Duodenal mucosa (tissue), 2 donors: Measurements from ENCODE around the gene LRRC8C.

ENCODE experiments used
- H3K27ac ChIP-seq: one replicate; pipeline ENCODE4 v1.7.0; 2013; ENCODE audit warnings: low read depth, low read length
- H3K27me3 ChIP-seq, 2 donors: one replicate each; pipeline ENCODE4 v1.7.0; 2013; ENCODE audit warnings: low read length in 2 of 2, control low read depth in 1 of 2; ENCODE audit not compliant: insufficient read depth in 2 of 2, control insufficient read depth in 1 of 2
- H3K36me3 ChIP-seq, 2 donors: one replicate each; pipeline ENCODE4 v1.7.0; 2013; ENCODE audit warnings: low read length in 2 of 2, control low read depth in 1 of 2; ENCODE audit not compliant: insufficient read depth in 2 of 2, control insufficient read depth in 1 of 2
- H3K4me1 ChIP-seq, 2 donors: one replicate each; pipeline ENCODE4 v1.7.0; 2013; ENCODE audit warnings: low read length in 2 of 2, control low read depth in 1 of 2; ENCODE audit not compliant: insufficient read depth in 2 of 2, control insufficient read depth in 1 of 2
- H3K4me3 ChIP-seq, 2 donors: one replicate each; pipeline ENCODE4 v1.7.0; 2013; ENCODE audit warnings: low read length in 2 of 2, low read depth in 1 of 2
- H3K9ac ChIP-seq, 2 donors: one replicate each; pipeline ENCODE4 v1.7.0; 2013; ENCODE audit warnings: low read length in 2 of 2, low read depth in 1 of 2
- H3K9me3 ChIP-seq, 2 donors: one replicate each; pipeline ENCODE4 v1.7.0; 2013; ENCODE audit warnings: low read length in 2 of 2, control low read depth in 1 of 2; ENCODE audit not compliant: control insufficient read depth in 1 of 2

Gene LRRC8C

DNA sequence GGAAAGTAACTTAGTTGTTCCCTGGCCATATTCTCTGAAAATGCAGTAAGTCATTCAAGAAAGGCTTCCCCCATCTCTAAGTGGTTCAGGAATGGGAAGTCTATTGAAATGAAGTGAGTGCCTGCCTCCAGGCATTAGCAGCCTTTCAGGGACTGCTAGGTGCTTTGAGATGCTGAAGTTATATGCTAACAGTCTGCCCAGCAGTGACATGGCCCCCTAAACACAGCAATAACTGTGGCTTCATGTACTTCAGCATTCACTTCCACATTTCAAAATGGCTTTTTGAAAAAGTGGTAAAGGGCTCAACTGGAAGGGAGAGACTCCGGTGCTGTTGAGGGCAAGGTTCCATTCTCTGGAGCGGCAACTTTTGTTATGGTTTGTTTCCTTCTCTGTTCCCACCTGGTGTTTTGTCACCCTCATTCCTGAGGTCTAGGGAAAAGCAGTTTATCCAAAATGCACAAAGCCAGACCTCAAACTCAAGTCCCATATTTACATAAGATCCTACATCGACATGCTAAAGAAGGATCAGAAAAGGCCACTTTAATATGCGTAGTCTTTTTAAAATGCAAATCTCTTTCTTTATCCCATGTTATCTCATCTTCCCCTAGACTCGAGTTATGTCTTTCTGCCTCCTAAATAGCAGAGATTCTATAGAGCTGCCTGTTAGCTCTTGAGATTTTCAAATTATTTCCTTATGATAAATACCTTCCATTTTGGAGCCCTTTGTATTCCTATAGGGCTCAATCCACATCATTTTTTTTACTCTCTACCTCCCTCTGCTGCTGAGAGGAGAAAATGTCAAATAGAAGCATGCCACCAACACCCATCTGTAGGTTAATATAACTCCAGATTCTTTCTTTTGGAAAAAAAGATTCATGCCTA, 34.2 kb upstream of the LRRC8C start:
- no peaks in the 10 kb centered on the region for H3K27me3 ChIP-seq
- H3K4me3 ChIP-seq: no peak overlapping the region
- H3K27ac ChIP-seq: no peak overlapping the region
- H3K36me3 ChIP-seq: no peaks in the 10 kb centered on the region
- no peaks in the 10 kb centered on the region for H3K9me3 ChIP-seq
- no peak overlapping the region for H3K9ac ChIP-seq
- no peaks in the 10 kb centered on the region for H3K4me1 ChIP-seq

- no peak overlapping the region for H3K4me3 ChIP-seq
- H3K27ac ChIP-seq: no peak overlapping the region
- H3K27me3 ChIP-seq: no peaks in the 10 kb centered on the region
- no peaks in the 10 kb centered on the region for H3K9me3 ChIP-seq
- no peaks in the 10 kb centered on the region for H3K4me1 ChIP-seq
- no peaks in the 10 kb centered on the region for H3K36me3 ChIP-seq
- no peak overlapping the region for H3K9ac ChIP-seq
Measured at GRCh38 chr1:89599332-89599630, 33.6 kb upstream of the LRRC8C start.

- Histone ChIP-seq H3K27ac (no peak overlapping the region), H3K4me1 (no peaks in the 10 kb centered on the region), H3K4me3 (no peak overlapping the region), H3K36me3 (no peaks in the 10 kb centered on the region), H3K9ac (no peak overlapping the region), H3K9me3 (no peaks in the 10 kb centered on the region), H3K27me3 (no peaks in the 10 kb centered on the region)
Measured at GRCh38 chr1:89600451-89601224, 32.3 kb upstream of the LRRC8C start.

DNA sequence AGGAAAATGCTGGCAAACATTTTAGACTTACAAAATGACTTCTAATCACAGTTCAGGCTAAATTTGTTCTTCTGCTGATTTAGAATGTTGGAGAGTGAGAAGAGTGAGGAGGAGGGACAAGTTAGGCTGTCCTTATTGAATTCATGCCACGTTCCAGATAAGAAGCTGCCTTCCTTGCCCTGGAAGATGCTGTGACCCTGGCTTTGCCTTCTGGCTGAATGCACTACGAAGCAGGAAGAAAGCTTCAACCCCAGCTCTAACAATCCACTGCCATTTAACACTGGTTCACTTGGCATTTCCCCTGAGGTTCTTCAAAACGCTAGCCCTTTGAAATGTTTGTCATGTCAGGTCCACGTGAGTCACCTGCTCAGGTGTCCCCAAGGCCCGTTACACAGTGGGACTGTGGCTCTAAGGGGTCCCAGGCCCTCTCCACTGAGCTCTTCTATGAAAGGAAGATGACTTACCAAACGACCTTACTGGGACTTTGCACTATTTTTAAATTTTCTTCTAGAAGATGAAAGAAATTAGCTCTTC, 30.0 kb upstream of the LRRC8C start:
- Histone ChIP-seq H3K9me3 (no peaks in the 10 kb centered on the region), H3K4me1 (no peaks in the 10 kb centered on the region), H3K27me3 (no peaks in the 10 kb centered on the region), H3K27ac (no peak overlapping the region), H3K4me3 (no peak overlapping the region), H3K36me3 (no peaks in the 10 kb centered on the region), H3K9ac (no peak overlapping the region)

GRCh38 chr1:89603651-89604413, 29.1 kb upstream of the LRRC8C start:
- H3K9me3 ChIP-seq: no peaks in the 10 kb centered on the region
- H3K9ac ChIP-seq: no peak overlapping the region
- no peaks in the 10 kb centered on the region for H3K4me1 ChIP-seq
- H3K4me3 ChIP-seq: no peak overlapping the region
- no peak overlapping the region for H3K27ac ChIP-seq
- no peaks in the 10 kb centered on the region for H3K36me3 ChIP-seq
- H3K27me3 ChIP-seq: no peaks in the 10 kb centered on the region

GRCh38 chr1:89604414-89604735, 28.5 kb upstream of the LRRC8C start:
- Histone ChIP-seq H3K4me1 (no peaks in the 10 kb centered on the region), H3K27me3 (no peaks in the 10 kb centered on the region), H3K9ac (no peak overlapping the region), H3K4me3 (no peak overlapping the region), H3K9me3 (no peaks in the 10 kb centered on the region), H3K36me3 (no peaks in the 10 kb centered on the region), H3K27ac (no peak overlapping the region)

- no peaks in the 10 kb centered on the region for H3K27me3 ChIP-seq
- no peak overlapping the region for H3K27ac ChIP-seq
- no peak overlapping the region for H3K4me3 ChIP-seq
- no peaks in the 10 kb centered on the region for H3K36me3 ChIP-seq
- no peak overlapping the region for H3K9ac ChIP-seq
- no peaks in the 10 kb centered on the region for H3K9me3 ChIP-seq
- H3K4me1 ChIP-seq: no peaks in the 10 kb centered on the region
Measured at GRCh38 chr1:89605692-89606091, 27.2 kb upstream of the LRRC8C start.

DNA sequence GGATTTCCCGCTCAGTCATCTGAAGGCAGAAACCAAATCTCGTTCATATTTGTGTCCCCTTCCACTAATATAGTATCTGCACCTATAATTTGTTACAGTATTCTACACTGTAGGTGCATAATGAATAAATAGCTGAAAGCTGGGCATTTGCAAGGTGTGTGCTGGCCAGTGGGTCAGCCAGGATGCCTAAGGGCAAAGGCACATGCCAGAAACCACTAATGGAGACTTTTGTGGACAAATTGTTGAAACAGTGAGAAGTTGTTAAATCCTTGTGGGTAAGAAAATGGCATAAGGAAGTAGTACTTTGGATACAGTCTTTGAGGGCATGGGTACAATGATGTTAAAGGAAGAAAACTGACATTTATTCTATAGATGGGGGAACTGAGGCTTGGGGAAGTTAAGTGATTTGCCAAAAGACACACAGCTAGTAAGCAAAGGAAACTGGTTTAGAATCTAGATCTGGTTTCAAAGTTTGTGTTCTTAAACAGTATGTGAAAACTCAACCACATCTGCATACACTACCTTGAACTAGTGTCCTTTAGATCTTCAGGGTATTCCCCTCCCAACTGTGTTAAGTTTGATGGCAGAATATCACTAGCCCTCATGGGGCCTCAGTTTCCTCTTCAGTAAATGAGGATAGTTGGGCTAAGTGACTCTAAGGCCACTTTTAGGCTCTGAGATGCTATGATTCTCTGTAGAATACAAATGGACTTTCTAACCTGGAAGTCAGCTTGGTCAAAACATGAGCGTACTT, 26.5 kb upstream of the LRRC8C start:
- no peak overlapping the region for H3K27ac ChIP-seq
- no peaks in the 10 kb centered on the region for H3K4me1 ChIP-seq
- no peak overlapping the region for H3K9ac ChIP-seq
- no peaks in the 10 kb centered on the region for H3K9me3 ChIP-seq
- no peak overlapping the region for H3K4me3 ChIP-seq
- no peaks in the 10 kb centered on the region for H3K36me3 ChIP-seq
- no peaks in the 10 kb centered on the region for H3K27me3 ChIP-seq

DNA sequence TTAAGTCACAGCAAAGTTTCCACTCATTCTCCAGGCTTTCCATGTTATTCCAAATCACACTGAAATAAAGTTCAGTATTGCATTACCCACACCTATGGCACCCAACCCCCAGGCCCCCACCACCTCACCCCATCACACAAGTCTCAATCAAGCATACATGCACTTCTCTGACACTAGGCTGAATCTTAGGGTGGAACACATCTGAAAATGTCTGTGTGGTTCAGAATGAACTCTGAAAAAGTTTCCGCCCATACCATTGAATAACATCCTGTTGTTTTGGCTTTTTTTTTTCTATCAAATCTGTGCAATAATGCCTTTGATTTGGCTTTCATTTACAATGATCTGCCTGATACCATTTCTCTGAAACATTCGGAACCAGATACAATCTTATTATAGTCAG, 25.8 kb upstream of the LRRC8C start:
- Histone ChIP-seq H3K9ac (no peak overlapping the region), H3K27me3 (no peaks in the 10 kb centered on the region), H3K36me3 (no peaks in the 10 kb centered on the region), H3K4me3 (no peak overlapping the region), H3K4me1 (no peaks in the 10 kb centered on the region), H3K27ac (no peak overlapping the region), H3K9me3 (no peaks in the 10 kb centered on the region)
